ENCODE data around the gene PRDM13. TPM values are rescaled to one million over a fixed set of nuclear protein-coding genes. Genes with fewer than 3 reads are reported as not detected.
A peak's percentile ranks its signal among the peaks of the same experiment; 100 is the strongest.

PRDM13 gene
- total and polyA plus RNA-seq, 9 of the 15 experiments (the other 6 are each of a cell fraction or from before 2014, with no cell fraction given): not detected

DNA sequence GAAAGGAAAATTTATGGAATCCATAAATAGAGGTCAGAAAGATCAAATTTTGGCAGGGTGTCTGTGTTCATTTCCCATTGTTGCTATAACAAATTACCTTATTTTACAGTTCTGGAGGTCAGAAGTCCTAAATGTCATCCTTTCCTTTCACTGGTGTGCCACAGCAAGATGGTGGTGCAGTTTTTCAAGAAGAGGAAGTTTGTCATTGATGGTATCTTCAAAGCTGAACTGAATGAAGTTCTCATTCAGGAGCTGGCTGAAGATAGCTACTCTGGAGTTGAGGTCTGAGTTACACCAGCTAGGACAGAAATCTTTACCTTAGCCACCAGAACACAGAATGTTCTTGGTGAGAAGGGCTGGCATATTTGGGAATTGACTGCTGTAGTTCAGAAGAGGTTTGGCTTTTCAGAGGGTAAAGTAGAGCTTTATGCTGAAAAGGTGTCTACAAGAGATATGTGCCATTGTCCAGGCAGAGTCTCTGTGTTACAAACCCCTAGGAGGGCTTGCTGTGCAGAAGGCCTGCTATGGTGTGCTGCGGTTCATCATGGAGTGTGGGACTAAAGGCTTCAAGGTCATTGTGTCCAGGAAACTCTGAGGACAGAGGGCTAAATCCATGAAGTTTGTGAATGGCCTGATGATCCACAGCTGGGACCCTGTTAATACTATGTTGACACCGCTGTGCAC is 30.9 kb upstream of the PRDM13 start (continued):
- TF ChIP-seq JUND (IDR thresholded peaks at IDR 0.05; ENCODE audit: borderline replicate concordance, low read depth, low read length) (peak; percentile 38; the same call in 1 of the 2 replicates), JUND (tag; IDR thresholded peaks at IDR 0.05; ENCODE audit: borderline replicate concordance, low read depth, low read length) (peak; percentile 34; the same call in 1 of the 3 replicates), ARID1B (IDR thresholded peaks at IDR 0.05) (peak; percentile 63), TAF1 (IDR thresholded peaks at IDR 0.05; ENCODE audit: control insufficient read depth, extremely low read depth, insufficient read depth, low read length, severe bottlenecking) (no peak), CTCF (IDR thresholded peaks at IDR 0.05 in 2 of 3, conservative IDR thresholded peaks at IDR 0.05 in 1 of 3; ENCODE audit: insufficient read depth in 2 of 3, low read depth in 1 of 3, low read length in 3 of 3) (0 out of 6 replicates have a peak, but pooled peaks of 1 of the 3 experiments have one; percentile 3), BHLHE40 (IDR thresholded peaks at IDR 0.05; ENCODE audit: low read length) (0 out of 2 replicates have a peak, but pooled peaks have one; percentile 13), FOSL1 (tag; conservative IDR thresholded peaks at IDR 0.05) (peak; percentile 39; the same call in 1 of the 2 replicates), RAD21 (CRISPR knock-in tag; conservative IDR thresholded peaks at IDR 0.05 in 1 of 2, IDR thresholded peaks at IDR 0.05 in 1 of 2) (peak in 1 of 2 experiments; percentile 14; a peak in 1 of 4 replicates), GABPA (tag; conservative IDR thresholded peaks at IDR 0.05; ENCODE audit: low read depth) (peak; percentile 33; the same call in 1 of the 2 replicates), GATA2 (CRISPR knock-in tag; IDR thresholded peaks at IDR 0.05) (peak; percentile 49; the same call in 1 of the 2 replicates), TGIF2 (CRISPR knock-in tag; IDR thresholded peaks at IDR 0.05) (no peak), SOX6 (IDR thresholded peaks at IDR 0.05) (0 out of 2 replicates have a peak, but pooled peaks have one; percentile 38), PHB (CRISPR knock-in tag; IDR thresholded peaks at IDR 0.05) (no peak), DPF2 (IDR thresholded peaks at IDR 0.05) (peak; percentile 47; the same call in 1 of the 2 replicates), TCF7 (IDR thresholded peaks at IDR 0.05; ENCODE audit: borderline replicate concordance) (peak; percentile 57; the same call in 1 of the 2 replicates), ZNF766 (CRISPR knock-in tag; conservative IDR thresholded peaks at IDR 0.05) (peak; percentile 56), STAT5A (IDR thresholded peaks at IDR 0.05; ENCODE audit: borderline replicate concordance, low read length) (peak; percentile 30; the same call in 1 of the 2 replicates), RCOR1 (IDR thresholded peaks at IDR 0.05; ENCODE audit: borderline replicate concordance in 1 of 2, low read depth in 2 of 2, low read length in 2 of 2) (peak in 1 of 2 experiments; percentile 81; a peak in 2 of 4 replicates), NRF1 (conservative IDR thresholded peaks at IDR 0.05 in 1 of 2, IDR thresholded peaks at IDR 0.05 in 1 of 2) (0 out of 4 replicates have a peak, but pooled peaks of 1 of the 2 experiments have one; percentile 15), L3MBTL2 (IDR thresholded peaks at IDR 0.05) (0 out of 2 replicates have a peak, but pooled peaks have one; percentile 27)
- TF ChIP-seq, protein P1, sequence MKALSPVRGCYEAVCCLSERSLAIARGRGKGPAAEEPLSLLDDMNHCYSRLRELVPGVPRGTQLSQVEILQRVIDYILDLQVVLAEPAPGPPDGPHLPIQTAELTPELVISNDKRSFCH (CRISPR knock-in tag; IDR thresholded peaks at IDR 0.05): no peak
- TF ChIP-seq, protein P1 (tag; IDR thresholded peaks at IDR 0.05): 0 out of 2 replicates have a peak, but pooled peaks have one; percentile 18
- TF ChIP-seq, protein P2, sequence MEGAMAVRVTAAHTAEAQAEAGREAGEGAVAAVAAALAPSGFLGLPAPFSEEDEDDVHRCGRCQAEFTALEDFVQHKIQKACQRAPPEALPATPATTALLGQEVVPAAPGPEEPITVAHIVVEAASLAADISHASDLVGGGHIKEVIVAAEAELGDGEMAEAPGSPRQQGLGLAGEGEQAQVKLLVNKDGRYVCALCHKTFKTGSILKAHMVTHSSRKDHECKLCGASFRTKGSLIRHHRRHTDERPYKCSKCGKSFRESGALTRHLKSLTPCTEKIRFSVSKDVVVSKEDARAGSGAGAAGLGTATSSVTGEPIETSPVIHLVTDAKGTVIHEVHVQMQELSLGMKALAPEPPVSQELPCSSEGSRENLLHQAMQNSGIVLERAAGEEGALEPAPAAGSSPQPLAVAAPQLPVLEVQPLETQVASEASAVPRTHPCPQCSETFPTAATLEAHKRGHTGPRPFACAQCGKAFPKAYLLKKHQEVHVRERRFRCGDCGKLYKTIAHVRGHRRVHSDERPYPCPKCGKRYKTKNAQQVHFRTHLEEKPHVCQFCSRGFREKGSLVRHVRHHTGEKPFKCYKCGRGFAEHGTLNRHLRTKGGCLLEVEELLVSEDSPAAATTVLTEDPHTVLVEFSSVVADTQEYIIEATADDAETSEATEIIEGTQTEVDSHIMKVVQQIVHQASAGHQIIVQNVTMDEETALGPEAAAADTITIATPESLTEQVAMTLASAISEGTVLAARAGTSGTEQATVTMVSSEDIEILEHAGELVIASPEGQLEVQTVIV (CRISPR knock-in tag; IDR thresholded peaks at IDR 0.05; ENCODE audit: borderline replicate concordance): no peak

Measured in K562 (cell line).